Fibroblast of lung (primary cell): ENCODE results near the gene NAT8L.

ENCODE experiments used
- EZH2 ChIP-seq: IDR thresholded peaks from 2 replicates; pipeline ENCODE4 v1.5.1; 2012; ENCODE audit warnings: low read length, control low read depth, mild to moderate bottlenecking; ENCODE audit errors: missing control alignments
- TF ChIP-seq, protein P1 (sequence below), 2 donors: IDR thresholded peaks in 1 of 2; conservative IDR thresholded peaks in 1 of 2; 1 replicate in 1 of 2; 2 replicates in 1 of 2; pipeline ENCODE4 v1.5.1; 2011 to 2012; ENCODE audit warnings: low read length in 2 of 2, control low read depth in 1 of 2, inconsistent platforms in 1 of 2, low read depth in 1 of 2, mild to moderate bottlenecking in 1 of 2

DNA sequence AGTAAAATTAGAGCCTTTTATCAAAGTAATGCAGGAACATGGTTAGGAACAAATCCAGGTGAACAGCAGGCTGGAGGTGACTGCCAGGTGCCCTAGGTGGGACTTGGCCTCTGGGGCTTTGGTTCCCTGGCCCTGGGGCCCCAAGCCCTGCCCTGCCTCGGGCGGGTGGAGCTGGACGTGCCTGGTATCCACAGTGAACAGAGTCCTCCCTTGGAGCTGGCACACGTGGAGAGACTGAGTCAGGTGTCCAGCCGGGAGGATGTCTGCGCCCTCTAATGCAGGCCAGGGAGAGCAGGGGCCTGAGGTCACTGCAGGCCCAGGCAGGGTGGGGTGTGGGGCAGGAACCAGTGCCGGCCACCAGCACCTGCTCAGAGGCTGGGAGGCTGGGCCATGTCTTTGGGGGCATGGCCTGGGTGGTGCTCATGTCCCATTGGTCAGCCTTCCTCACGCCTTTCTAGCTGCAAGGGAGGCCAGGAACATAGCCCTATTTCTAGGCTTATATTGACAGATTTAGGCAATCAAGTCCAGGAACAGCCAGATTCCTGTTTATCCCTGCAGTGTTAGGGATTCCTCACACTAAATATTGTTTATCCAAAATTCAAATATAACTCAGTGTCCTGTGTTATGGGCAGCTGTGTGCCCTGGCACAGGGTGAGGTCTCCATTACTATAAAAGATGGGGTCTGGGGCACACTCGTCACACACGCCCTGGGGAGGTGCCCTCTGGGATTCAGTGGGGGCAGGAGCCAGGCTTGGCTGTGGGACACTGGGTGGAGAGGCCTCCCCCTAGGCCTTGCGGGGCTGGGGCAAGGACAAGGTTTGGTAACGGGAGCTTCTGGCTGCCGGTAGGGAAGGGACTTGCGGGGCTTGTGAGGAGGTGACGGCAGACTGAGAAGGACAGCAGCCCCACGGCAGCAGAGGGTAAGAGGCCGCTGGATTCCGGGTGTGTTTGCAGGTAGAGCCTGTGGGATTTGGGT lies 14.3 kb upstream of the NAT8L start:
- TF ChIP-seq, protein P1, sequence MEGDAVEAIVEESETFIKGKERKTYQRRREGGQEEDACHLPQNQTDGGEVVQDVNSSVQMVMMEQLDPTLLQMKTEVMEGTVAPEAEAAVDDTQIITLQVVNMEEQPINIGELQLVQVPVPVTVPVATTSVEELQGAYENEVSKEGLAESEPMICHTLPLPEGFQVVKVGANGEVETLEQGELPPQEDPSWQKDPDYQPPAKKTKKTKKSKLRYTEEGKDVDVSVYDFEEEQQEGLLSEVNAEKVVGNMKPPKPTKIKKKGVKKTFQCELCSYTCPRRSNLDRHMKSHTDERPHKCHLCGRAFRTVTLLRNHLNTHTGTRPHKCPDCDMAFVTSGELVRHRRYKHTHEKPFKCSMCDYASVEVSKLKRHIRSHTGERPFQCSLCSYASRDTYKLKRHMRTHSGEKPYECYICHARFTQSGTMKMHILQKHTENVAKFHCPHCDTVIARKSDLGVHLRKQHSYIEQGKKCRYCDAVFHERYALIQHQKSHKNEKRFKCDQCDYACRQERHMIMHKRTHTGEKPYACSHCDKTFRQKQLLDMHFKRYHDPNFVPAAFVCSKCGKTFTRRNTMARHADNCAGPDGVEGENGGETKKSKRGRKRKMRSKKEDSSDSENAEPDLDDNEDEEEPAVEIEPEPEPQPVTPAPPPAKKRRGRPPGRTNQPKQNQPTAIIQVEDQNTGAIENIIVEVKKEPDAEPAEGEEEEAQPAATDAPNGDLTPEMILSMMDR (conservative IDR thresholded peaks at IDR 0.05 in 1 of 2, IDR thresholded peaks at IDR 0.05 in 1 of 2; ENCODE audit: low read depth in 1 of 2, low read length in 2 of 2), result no peak
- TF ChIP-seq EZH2, result no peak
